GM12891 (cell line): ENCODE measurements around the gene NHLH1.

Source experiments
- POLR2A ChIP-seq: IDR thresholded peaks from 2 replicates; pipeline ENCODE4 v1.6.1; 2011; ENCODE audit warnings: low read depth, low read length, control low read depth
- POLR2AphosphoS5 ChIP-seq: IDR thresholded peaks from 2 replicates; pipeline ENCODE4 v1.6.1; 2011; ENCODE audit warnings: low read depth, low read length, control low read depth
- POU2F2 ChIP-seq: IDR thresholded peaks from 2 replicates; pipeline ENCODE4 v1.6.1; 2011; ENCODE audit warnings: low read depth, mild to moderate bottlenecking, control low read depth, low read length, moderate library complexity
- TAF1 ChIP-seq: IDR thresholded peaks from 2 replicates; pipeline ENCODE4 v1.6.1; 2011; ENCODE audit warnings: low read depth, low read length, control low read depth

- TF ChIP-seq POLR2A (no peak), POLR2AphosphoS5 (no peak), POU2F2 (no peak), TAF1 (no peak)
These were observed 41.6 kb upstream of the NHLH1 start for GRCh38 chr1:160325252-160325651.
